ENCODE data around the gene CR1L. TPM values are rescaled to one million over a fixed set of nuclear protein-coding genes. Genes with fewer than 3 reads are reported as not detected.

Gene CR1L
- total and polyA plus RNA-seq, 2 experiments from 2014 or later: 5.8 to 21.4 TPM

- TF ChIP-seq, protein P1, sequence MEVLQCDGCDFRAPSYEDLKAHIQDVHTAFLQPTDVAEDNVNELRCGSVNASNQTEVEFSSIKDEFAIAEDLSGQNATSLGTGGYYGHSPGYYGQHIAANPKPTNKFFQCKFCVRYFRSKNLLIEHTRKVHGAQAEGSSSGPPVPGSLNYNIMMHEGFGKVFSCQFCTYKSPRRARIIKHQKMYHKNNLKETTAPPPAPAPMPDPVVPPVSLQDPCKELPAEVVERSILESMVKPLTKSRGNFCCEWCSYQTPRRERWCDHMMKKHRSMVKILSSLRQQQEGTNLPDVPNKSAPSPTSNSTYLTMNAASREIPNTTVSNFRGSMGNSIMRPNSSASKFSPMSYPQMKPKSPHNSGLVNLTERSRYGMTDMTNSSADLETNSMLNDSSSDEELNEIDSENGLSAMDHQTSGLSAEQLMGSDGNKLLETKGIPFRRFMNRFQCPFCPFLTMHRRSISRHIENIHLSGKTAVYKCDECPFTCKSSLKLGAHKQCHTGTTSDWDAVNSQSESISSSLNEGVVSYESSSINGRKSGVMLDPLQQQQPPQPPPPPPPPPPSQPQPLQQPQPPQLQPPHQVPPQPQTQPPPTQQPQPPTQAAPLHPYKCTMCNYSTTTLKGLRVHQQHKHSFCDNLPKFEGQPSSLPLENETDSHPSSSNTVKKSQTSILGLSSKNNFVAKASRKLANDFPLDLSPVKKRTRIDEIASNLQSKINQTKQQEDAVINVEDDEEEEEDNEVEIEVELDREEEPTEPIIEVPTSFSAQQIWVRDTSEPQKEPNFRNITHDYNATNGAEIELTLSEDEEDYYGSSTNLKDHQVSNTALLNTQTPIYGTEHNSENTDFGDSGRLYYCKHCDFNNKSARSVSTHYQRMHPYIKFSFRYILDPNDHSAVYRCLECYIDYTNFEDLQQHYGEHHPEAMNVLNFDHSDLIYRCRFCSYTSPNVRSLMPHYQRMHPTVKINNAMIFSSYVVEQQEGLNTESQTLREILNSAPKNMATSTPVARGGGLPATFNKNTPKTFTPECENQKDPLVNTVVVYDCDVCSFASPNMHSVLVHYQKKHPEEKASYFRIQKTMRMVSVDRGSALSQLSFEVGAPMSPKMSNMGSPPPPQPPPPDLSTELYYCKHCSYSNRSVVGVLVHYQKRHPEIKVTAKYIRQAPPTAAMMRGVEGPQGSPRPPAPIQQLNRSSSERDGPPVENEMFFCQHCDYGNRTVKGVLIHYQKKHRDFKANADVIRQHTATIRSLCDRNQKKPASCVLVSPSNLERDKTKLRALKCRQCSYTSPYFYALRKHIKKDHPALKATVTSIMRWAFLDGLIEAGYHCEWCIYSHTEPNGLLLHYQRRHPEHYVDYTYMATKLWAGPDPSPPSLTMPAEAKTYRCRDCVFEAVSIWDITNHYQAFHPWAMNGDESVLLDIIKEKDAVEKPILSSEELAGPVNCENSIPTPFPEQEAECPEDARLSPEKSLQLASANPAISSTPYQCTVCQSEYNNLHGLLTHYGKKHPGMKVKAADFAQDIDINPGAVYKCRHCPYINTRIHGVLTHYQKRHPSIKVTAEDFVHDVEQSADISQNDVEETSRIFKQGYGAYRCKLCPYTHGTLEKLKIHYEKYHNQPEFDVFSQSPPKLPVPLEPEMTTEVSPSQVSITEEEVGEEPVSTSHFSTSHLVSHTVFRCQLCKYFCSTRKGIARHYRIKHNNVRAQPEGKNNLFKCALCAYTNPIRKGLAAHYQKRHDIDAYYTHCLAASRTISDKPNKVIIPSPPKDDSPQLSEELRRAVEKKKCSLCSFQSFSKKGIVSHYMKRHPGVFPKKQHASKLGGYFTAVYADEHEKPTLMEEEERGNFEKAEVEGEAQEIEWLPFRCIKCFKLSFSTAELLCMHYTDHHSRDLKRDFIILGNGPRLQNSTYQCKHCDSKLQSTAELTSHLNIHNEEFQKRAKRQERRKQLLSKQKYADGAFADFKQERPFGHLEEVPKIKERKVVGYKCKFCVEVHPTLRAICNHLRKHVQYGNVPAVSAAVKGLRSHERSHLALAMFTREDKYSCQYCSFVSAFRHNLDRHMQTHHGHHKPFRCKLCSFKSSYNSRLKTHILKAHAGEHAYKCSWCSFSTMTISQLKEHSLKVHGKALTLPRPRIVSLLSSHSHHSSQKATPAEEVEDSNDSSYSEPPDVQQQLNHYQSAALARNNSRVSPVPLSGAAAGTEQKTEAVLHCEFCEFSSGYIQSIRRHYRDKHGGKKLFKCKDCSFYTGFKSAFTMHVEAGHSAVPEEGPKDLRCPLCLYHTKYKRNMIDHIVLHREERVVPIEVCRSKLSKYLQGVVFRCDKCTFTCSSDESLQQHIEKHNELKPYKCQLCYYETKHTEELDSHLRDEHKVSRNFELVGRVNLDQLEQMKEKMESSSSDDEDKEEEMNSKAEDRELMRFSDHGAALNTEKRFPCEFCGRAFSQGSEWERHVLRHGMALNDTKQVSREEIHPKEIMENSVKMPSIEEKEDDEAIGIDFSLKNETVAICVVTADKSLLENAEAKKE (CRISPR knock-in tag; IDR thresholded peaks at IDR 0.05): no peak
These were observed 54.0 kb downstream of the CR1L start (continued) for GRCh38 chr1:207698822-207699483.

GRCh38 chr1:207702317-207702716, 57.4 kb downstream of the CR1L start:
- no peak overlapping the region for H3K4me2 ChIP-seq
- no peaks in the 10 kb centered on the region for H3K9me2 ChIP-seq (ENCODE audit: insufficient read depth)
- H3K79me2 ChIP-seq (replicated peaks; ENCODE audit: insufficient read depth): no peaks in the 10 kb centered on the region
- H3K27ac ChIP-seq (ENCODE audit: low read depth): no peak overlapping the region
- no peaks in the 10 kb centered on the region for H3K27me3 ChIP-seq (ENCODE audit: insufficient read depth)
- no peaks in the 10 kb centered on the region for H3F3A ChIP-seq (replicated peaks; ENCODE audit: low read depth)
- H3K4me3 ChIP-seq: no peak overlapping the region
- H4K20me1 ChIP-seq (replicated peaks; ENCODE audit: insufficient read depth): no peaks in the 10 kb centered on the region
- H3K9me3 Mint-ChIP-seq: no peaks in the 10 kb centered on the region
- no peak overlapping the region for H2AFZ ChIP-seq
- no peak overlapping the region for H3K4me3 Mint-ChIP-seq
- DNase-seq (ENCODE audit: low spot score) (no peak), ATAC-seq (no peak)
- H3K36me3 Mint-ChIP-seq (ENCODE audit: low read depth): no peaks in the 10 kb centered on the region
- H3K36me3 ChIP-seq (ENCODE audit: insufficient read depth): no peaks in the 10 kb centered on the region
- no peaks in the 10 kb centered on the region for H3K27me3 Mint-ChIP-seq (ENCODE audit: insufficient read depth, low read depth, poor library complexity)
- H3K4me1 ChIP-seq (ENCODE audit: insufficient read depth): no peaks in the 10 kb centered on the region
- H3K4me1 Mint-ChIP-seq: peaks cover 3% of the 10 kb centered on the region; the same call in 1 of the 3 replicates
- no peak overlapping the region for H3K27ac Mint-ChIP-seq
- TF ChIP-seq EZH2 (IDR thresholded peaks at IDR 0.05; ENCODE audit: low read depth, unreplicated experiment): no peak
- no peak for TF ChIP-seq ZNF114 (CRISPR knock-in tag; IDR thresholded peaks at IDR 0.05)
- TF ChIP-seq, protein P1 (CRISPR knock-in tag; IDR thresholded peaks at IDR 0.05): no peak
- no peak for TF ChIP-seq CTCF (conservative IDR thresholded peaks at IDR 0.05; ENCODE audit: low read depth in 2 of 2)
- TF ChIP-seq POLR2AphosphoS5 (IDR thresholded peaks at IDR 0.05; ENCODE audit: low read depth): no peak
- no peak for TF ChIP-seq EZH2phosphoT487 (IDR thresholded peaks at IDR 0.05; ENCODE audit: unreplicated experiment)
